ENCODE results near the gene HIRA.
A peak's percentile ranks its signal among the peaks of the same experiment; 100 is the strongest.
"Not testable (repeated sequence)": the region's sequence is repeated elsewhere in the genome, so short reads cannot be mapped to it uniquely, and the experiment has no call there.

HIRA gene

DNA sequence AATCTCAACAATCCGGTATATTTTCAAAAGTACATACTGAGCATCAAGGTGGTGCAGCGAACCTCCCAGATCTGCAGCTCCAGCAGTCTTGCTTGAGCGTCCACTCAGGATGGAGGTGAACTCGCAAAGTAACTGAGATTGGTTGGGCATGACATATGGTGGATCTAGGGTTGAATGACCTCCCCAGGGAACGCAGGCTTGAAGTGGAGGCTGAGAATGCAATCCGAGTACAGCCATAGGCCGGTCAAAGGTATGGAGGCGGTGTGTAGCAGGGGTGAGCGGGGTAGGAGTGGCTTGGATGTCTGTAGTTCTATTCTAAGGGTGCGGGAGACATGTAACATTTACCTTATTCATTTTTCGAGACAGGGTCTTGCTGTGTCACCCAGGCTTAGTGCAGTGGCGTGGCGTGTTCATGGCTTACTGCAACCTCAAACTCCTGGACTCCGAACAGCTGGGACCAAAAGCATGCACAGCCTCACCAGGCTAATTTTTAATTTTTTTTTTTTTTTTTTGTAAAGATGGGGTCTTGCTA, 16.6 kb upstream of the HIRA start:
- no peak for FAIRE-seq
- TF ChIP-seq POLR2A (IDR thresholded peaks at IDR 0.05; ENCODE audit: low read depth, low read length) (no peak; the same call in 1 of the 2 replicates), POLR2AphosphoS5 (IDR thresholded peaks at IDR 0.05; ENCODE audit: low read depth, low read length) (peak; percentile 63; the same call in 1 of the 2 replicates)
- peak; percentile 53 for DNase-seq (ENCODE audit: insufficient read length)

DNA sequence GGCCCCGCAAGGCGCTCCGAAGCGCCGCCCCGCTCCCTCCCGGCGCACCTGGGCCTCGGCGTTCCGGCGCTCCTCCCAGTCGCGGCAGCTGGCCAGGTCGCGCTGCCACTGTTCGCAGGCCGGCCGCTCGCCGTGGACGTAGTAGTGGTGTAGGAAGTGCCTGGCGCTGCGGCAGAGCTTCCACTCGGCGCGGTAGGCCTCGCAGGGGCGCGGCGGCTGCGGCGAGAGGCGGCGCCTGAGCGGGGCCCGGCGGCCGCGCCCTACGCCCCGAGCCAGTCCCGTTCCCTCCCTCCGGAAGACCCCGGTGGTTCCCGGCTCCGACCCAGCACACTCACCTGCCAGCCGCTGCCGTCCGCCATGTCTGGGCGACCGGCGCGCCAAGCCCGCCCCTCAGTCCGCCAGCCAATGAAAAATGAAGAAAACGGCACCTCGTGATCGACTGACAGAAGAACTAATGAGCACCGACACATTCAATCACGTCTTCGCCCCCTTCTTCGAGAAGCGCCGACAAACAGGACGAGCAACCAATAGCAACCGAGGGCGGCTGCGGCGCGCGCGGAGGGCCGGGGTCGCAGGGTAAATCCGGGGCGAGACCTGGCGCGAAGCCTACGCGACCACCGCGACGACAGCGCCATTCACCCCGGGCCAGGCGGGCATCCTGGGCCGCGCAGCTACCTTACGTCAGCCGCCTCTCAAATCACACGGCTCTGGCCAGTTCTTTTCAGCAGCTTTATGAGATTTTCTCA, 16.0 kb upstream of the HIRA start, which contains the start of gene C22orf39:
C22orf39 (minus strand) TSS at position 382 of the 746 bp plus-strand sequence; CDS start at position 359, 23 bp downstream.
- peak; percentile 94 for FAIRE-seq
- peak; percentile 83 for TF ChIP-seq TAF1 (IDR thresholded peaks at IDR 0.05; ENCODE audit: borderline replicate concordance, low read depth, low read length)
- no peak for TF ChIP-seq POLR2AphosphoS5 (IDR thresholded peaks at IDR 0.05; ENCODE audit: low read depth, low read length)
- peak; percentile 78; the same call in 1 of the 2 replicates for TF ChIP-seq POLR2A (IDR thresholded peaks at IDR 0.05; ENCODE audit: low read depth, low read length)
- DNase-seq (ENCODE audit: insufficient read length): peak; percentile 91

GRCh38 chr22:19446603-19447329, 15.2 kb upstream of the HIRA start:
- DNase-seq (ENCODE audit: insufficient read length): no peak
- no peak for FAIRE-seq
- TF ChIP-seq POLR2A (IDR thresholded peaks at IDR 0.05; ENCODE audit: low read depth, low read length) (no peak), POLR2AphosphoS5 (IDR thresholded peaks at IDR 0.05; ENCODE audit: low read depth, low read length) (no peak), TAF1 (IDR thresholded peaks at IDR 0.05; ENCODE audit: borderline replicate concordance, low read depth, low read length) (no peak)

DNA sequence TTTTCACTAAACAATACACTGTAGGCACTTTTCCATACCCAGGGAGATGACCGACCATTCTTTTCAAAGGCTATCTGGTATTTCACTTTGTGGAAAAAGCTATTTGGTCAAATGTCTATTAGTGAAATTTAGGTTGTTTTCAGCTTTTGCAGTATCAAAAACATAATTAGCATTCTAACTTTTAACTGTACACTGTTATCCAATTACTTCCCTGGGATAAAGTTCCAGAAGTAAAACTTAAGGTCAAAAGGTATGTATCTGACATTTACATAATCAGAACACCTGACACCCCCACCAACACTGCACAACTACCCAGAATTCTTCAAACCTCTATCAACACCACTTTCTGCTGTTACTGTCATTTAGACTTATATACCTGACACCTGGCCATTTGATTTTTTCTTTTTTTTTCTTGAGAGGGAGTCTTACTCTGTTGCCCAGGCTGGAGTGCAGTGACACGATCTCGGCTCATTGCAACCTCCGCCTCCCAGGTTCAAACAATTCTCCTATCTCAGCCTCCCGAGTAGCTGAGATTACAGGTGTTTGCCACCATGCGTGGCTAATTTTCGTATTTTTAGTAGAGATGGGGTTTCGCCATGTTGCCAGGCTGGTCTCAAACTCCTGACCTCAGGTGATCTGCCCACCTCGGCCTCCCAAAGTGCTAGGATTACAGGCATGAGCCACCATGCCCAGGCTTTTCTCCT, 13.9 kb upstream of the HIRA start:
- FAIRE-seq; DNase-seq (ENCODE audit: insufficient read length): not testable (repeated sequence)

GRCh38 chr22:19443544-19444211, 12.1 kb upstream of the HIRA start:
- DNase-seq (ENCODE audit: insufficient read length) (no peak), FAIRE-seq (no peak)
- TF ChIP-seq POLR2A (IDR thresholded peaks at IDR 0.05; ENCODE audit: low read depth, low read length) (no peak), TAF1 (IDR thresholded peaks at IDR 0.05; ENCODE audit: borderline replicate concordance, low read depth, low read length) (no peak), POLR2AphosphoS5 (IDR thresholded peaks at IDR 0.05; ENCODE audit: low read depth, low read length) (peak; percentile 33; the same call in 1 of the 2 replicates)

DNA sequence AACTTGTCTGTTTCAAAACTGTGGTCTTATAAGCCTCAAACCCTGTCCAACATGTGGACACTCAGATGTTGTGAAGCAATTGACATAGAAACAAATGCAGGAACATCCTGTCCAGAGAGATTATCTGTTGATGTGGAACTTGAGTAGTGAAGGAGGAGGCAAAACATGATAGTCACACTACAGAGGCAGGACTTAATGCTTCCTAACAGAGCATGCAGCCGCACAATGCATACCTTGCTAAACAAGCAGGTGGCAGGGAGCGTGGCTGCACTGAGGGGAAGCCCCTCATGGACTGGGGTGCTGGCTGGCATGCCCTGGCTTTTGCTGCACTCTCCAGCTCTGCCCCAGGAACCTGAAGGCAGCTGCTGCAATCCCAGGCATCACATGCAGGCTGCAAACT, 10.6 kb upstream of the HIRA start:
- DNase-seq (ENCODE audit: insufficient read length): no peak
- FAIRE-seq: no peak
- no peak for TF ChIP-seq TAF1 (IDR thresholded peaks at IDR 0.05; ENCODE audit: borderline replicate concordance, low read depth, low read length)
- TF ChIP-seq POLR2AphosphoS5 (IDR thresholded peaks at IDR 0.05; ENCODE audit: low read depth, low read length): no peak
- no peak for TF ChIP-seq POLR2A (IDR thresholded peaks at IDR 0.05; ENCODE audit: low read depth, low read length)

DNA sequence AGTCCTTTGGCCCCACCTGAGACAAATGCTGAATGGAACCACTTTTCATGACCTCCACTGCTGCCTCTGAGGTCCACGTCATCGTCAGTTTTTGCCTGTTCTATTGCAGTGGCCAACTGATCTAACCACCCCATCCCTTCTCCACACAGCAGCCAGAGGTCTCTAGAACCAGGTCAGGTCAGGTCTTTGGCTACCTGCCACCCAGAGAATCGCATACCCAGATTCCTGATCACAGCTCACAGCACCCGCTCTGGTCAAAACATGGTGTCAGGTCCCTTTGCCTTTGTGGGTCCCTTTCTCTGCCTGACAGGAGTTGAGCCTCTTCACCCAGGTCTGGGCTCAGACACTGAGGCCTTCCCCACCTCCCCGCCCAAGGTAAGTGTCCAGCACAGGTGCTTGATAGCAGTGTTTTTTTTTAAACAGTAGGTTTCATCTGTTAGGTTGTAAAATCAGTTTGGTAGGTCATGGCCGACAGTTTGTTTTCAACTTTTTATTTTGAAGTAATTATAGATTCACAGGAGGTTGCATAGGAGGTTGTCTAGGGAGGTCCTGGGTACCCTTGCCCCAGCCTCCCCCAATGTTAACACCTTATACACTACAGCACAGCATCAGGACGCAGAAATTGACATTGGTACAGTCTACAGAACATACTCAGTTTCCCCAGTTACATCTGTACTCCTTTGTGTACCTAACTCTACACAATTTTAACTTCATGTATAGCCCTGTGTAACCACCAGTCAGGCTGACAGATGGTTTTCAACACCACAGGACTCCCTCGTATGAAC, 9.1 kb upstream of the HIRA start:
- TF ChIP-seq TAF1 (IDR thresholded peaks at IDR 0.05; ENCODE audit: borderline replicate concordance, low read depth, low read length) (no peak), POLR2A (IDR thresholded peaks at IDR 0.05; ENCODE audit: low read depth, low read length) (no peak), POLR2AphosphoS5 (IDR thresholded peaks at IDR 0.05; ENCODE audit: low read depth, low read length) (no peak; the same call in 1 of the 2 replicates)
- no peak for FAIRE-seq
- DNase-seq (ENCODE audit: insufficient read length): no peak

DNA sequence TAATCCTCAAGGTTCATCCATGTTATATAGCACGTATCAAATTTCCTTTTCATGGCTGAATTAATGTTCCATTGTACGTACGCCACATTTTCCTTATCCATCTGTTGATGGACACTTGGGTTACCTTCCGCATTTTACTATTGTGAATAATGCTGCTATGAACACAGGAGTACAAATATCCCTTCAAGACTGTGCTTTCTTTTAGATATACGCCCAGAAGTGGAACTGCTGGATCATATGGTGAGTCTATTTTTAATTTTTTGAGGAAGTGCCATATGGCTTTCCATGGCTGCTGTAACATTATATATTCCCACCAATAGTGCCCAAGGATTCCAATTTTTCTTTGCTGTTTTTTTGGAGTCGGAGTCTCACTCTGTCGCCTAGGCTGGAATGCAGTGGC, 6.8 kb upstream of the HIRA start:
- DNase-seq (ENCODE audit: insufficient read length) (no peak), FAIRE-seq (no peak)
- TF ChIP-seq TAF1 (IDR thresholded peaks at IDR 0.05; ENCODE audit: borderline replicate concordance, low read depth, low read length) (no peak), POLR2A (IDR thresholded peaks at IDR 0.05; ENCODE audit: low read depth, low read length) (0 out of 2 replicates have a peak, but pooled peaks have one; percentile 29)

DNA sequence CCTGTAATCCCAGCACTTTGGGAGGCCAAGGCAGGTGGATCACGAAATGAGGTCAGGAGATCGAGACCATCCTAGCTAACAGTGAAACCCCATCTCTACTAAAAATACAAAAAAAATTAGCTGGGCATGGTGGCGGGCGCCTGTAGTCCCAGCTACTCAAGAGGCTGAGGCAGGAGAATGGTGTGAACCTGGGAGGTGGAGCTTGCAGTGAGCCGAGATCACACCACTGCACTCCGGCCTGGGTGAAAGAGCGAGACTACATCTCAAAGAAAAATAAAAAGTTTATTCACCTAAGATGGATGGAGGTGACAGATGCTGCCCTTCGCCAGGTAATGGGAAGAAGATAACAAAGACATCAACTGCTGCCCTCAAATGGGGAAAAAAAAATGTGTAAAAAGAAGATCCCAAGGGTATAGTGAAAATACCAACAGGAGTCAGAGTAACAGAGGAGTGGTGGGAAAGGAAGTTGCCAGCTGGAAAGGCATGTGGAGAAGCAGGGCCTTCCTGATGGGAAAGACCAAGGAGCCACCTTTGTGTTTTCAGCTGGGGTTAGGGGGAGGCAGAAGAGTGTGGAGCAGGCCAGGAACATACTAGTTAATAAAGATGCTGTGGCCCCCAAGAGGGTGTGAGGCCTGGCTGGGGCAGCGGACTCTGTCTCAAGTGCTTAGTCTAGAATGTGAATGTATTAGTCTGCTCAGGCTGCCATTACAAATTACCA, 5.1 kb upstream of the HIRA start:
- not testable (repeated sequence) for DNase-seq (ENCODE audit: insufficient read length); FAIRE-seq
